Measurements from ENCODE around the gene C6orf132.
"Not testable (repeated sequence)": the region's sequence is repeated elsewhere in the genome, so short reads cannot be mapped to it uniquely, and the experiment has no call there.

Gene C6orf132

DNA sequence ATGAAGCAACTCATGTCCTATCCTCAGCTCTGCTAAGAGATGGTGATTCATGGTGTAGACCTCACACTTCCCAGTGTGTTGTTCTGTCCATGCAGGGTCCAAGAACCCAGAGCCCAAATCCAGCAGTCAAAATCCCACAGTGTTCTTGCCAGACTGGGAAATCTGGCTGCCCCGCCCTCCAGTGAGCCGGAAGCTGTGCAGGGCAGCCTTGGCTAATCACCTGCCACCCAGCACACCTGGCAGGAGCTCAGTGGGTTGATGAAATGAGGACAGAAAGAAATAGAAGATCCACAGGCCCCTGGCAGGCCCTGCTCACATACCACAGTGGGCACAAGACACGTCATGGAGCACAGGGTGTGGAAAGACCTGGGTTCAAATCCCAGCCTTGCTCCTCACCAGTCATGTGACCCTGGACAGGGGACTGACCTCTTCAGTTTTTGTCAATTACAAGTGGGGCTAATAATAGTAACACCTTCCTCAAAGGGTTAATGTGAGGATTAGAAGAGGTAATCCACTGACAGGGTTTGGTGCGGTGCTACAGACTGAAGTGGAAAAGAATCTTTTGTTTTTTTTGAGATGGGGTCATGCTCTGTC lies 17.1 kb upstream of the C6orf132 start:
- no peak for DNase-seq (ENCODE audit: low spot score)

DNA sequence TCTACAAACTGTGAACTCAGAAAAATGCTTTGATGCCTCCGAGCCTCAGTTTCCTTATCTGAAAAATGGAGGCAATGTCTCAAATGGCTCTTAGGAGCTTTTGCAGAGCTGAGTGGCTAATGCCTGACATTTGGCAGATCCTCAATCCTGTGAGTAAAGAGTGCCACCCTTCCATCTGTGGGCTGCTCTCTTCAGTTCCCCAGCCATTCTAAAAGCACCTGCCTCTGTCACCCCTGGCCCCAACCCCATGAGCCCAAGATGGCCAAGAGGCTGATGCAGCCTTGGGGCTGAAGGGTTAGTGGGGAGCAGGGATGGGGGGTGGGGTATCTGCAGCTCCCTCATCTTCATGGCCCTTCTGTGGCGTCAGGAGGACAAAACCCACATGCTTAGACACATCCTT lies 16.2 kb upstream of the C6orf132 start:
- no peak for DNase-seq (ENCODE audit: low spot score)

DNA sequence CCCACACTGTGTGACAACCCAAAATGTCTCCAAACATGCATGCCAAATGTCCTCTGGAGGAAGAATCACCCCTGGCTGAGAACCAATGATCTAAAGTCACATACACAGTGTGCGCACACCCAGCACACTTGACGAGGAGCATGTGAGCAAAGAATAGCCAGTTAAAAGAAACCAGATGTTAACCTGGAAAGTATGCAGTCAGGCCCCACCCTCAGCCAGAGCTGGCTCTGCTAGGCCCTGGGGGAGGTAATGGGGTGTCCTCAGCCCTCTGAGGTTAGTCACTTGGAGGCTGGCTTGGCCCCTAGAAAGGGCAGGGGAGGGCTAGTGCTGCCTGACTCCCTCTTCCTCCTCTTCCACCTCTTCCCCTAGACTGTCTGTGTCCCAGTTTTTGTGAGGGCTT lies 15.6 kb upstream of the C6orf132 start:
- DNase-seq (ENCODE audit: low spot score), result no peak

DNA sequence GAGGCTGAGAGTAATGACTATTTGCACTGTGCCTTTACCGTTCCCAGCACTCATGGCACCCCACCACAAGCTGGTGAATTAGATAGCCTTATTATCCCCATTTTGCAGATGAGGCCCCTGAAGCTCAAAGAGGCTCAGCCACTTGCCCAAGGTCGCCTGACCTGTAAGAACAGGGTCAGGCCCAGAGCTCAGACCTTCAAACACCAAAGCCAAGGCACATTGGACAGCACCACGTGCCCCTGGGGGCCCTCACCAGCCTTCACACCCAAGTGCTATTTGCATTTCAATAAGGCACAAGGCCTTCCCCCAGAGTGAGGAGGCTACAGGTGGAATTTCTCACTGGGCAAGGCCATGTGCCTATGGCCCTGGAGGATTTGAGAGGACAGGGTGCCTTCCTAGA lies 14.2 kb upstream of the C6orf132 start:
- no peak for DNase-seq (ENCODE audit: low spot score)

DNA sequence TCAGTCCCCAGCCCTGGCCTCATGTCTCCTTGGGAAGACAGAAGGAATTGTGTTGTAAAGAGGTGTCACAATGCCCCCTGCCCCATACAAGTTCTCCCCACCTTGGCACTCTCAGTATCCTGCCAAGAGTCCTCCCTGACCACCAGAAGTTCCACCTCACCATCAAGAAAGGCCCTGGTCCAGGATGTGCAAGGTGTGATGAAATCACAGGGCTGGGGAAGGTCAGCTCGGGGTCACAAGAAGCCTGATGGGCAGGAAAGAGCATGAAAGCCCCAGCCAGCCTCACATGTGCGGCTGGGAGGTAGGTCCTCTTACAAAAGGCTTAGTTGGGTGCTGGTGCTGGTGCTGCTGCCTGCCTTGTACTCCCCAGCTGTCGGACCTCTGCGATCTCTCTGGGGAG lies 12.9 kb upstream of the C6orf132 start:
- DNase-seq (ENCODE audit: low spot score), result no peak

DNA sequence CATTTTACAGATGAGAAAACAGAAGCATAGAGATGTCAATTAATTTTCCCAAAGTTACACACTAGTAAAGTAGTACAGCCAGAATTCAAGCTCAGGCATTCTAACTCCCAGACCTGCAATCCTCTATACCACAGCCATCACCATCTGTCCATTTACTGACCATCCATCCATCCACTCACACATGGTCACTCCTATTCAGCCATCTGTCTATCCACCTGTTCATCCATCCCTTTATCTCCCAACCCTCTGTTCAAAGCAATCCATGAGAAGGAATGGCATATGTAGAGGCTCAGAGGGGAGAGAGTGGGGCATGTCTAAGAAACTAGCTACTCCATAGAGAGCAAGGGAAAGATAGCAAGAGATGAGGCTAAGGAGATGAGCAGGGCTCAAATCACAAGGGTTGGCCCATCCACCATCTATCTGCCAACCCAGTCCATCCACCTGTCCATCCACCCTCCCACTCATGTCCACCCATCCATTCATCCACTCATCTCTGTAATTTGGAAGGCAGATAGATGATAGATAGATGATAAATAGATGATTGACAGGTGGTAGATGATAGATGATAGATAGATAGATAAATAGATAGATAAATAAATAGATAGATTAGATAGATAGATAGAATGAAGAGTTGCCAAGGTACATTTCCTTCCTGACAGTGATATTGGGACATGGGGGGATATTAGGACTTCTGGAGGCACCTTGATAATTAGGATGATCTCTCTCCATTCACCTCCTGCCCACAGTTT lies 12.2 kb upstream of the C6orf132 start:
- DNase-seq (ENCODE audit: low spot score), result no peak

DNA sequence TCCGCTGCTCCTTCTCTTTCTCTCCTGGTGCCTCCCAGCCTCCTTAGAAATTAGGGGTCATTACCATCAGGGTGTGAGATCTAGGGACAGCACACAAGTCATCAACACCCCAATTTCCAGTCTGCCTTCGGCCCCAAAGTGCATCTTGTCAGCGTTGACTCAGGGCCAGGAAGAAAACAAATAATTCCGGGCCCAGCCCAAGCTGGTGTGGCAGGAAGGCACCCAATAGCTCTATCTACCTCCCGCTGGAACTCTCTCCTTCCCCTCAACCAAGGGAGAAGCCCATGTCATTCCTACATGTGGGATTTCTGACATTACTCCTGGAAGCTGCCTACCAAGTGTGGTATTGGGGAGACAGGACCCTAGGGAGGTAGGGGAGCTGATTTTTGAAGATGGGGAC lies 11.5 kb upstream of the C6orf132 start:
- DNase-seq (ENCODE audit: low spot score), result no peak

DNA sequence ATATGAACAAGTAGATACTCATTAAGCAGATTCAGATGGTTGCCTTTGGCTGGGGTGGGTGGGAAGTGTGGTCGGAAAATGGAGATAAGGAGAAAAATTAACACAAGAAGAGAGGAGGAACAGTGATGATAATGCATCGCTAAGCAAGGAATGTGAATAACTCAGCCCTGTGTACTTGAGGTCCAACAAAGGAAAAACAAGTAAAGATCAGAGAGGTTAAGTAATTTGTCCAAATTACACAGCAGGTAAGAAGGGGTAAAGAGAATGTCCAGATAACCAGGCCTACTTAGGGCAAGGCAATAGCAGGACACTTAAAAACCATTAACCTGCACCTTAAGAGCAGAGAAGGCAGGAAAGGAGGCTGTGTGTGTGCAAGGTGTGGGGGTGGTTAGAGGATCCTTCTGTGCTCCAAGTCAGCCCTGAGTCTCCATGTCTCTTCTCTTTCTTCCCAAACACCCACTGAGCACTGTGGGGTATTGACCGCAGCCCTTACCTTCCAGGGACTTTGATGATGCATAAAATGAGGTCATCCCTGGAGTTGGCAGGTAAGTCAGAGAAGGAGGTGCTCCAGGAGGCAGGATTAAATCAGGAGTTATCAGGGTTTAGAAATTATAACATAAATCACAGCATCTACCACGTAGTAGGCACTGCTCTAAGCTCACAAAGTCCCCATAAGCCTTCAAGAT lies 10.3 kb upstream of the C6orf132 start:
- DNase-seq (ENCODE audit: low spot score), result not testable (repeated sequence)

DNA sequence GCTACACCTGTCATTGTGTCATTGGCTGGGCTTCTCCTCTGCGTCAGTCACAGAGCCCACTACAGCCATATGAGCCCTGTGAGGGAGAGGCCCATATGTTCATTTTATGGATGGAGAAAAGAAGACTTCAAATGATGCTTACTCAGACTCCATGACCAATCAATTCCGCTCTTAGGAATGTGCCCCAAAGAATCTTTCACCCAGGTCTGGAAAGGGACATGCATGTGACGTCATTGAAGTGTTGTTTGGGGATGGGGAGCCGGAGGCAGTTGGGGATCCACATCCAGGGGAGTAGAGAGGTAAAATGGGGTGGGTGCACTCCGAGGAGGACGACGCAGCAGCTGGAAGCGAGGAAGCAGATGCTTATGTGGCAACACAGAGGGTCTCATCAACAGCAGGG lies 9.6 kb upstream of the C6orf132 start:
- DNase-seq (ENCODE audit: low spot score), result no peak

DNA sequence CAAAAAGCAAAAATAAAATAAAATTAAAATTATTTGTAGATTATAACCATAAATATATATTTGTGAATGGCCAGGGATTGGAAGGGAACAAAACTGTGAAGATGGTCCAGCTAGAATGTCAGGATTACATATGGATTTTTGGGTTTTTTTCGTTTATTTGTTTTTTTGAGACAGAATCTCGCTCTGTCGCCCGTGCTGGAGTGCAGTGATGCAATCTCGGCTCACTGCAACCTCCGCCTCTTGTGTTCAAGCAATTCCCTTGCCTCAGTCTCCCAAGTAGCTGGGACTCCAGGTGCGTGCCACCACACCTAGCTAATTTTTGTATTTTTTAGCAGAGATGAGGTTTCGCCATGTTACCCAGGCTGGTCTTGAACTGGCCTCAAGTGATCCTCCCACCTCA lies 7.8 kb upstream of the C6orf132 start:
- no peak for DNase-seq (ENCODE audit: low spot score)

DNA sequence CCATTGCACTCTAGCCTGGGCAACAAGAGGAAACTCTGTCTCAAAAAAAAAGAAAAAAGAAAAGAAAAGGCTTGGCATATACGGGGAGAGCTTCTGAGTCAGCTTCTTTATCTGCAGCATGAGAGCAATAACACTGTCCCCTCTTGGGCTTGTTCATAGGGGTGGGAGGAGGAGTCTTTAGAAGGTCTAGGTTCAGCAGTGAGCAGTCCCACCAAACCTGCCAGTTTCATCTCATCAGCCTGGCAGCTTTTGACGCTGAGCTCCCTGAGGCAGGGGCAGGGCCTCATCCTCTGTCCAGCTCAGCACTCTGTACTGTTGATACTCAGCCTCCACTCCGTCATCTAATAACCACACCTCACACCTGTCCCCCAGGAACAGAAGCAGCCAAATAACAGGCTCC lies 5.6 kb upstream of the C6orf132 start:
- no peak for DNase-seq (ENCODE audit: low spot score)

DNA sequence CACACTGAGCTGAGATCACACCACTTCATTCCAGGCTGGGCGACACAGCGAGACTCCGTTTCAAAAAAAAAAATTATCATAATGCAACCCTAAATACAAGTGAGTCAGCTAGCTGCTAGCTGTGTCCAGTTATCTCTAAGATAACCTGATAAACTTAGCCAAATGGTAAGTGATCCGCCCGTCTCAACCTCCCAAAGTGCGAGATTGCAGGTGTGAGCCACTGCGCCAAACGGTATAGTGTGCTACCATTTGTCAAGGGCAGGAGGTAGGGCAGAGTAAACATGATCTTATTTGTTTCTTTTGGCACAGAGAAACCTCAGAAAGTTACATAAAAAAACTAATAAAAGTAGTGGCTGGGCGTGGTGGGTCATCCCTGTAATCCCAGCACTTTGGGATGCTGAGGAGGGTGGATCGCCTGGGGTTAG lies 4.7 kb upstream of the C6orf132 start:
- no peak for DNase-seq (ENCODE audit: low spot score)

DNA sequence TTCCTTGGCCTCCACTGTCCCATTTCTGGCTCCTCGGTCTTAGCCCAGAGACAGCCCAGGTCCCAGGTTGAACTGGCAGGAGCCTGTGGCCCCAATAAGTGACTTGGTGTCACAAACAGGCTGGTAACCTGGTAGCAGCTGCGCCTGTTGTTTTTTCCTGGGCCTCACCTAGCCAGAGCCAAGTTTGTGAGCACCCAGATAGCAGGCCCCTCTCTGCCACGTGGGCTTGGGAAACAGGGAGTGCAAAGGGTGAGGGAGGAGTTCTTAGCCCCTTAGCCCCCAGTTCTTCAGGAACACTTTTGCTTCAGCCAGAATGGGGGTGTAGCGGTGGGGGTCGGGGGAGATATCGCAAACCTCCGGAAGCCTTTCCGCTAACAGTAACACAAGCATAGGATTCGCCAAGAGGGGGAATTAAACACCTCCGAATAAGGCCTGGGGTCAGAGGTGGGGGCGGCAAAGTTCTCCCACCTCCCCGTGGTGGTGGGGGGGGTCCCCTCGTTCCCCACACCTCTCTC lies 760 bp downstream of the C6orf132 start:
- DNase-seq (ENCODE audit: low spot score), result no peak

DNA sequence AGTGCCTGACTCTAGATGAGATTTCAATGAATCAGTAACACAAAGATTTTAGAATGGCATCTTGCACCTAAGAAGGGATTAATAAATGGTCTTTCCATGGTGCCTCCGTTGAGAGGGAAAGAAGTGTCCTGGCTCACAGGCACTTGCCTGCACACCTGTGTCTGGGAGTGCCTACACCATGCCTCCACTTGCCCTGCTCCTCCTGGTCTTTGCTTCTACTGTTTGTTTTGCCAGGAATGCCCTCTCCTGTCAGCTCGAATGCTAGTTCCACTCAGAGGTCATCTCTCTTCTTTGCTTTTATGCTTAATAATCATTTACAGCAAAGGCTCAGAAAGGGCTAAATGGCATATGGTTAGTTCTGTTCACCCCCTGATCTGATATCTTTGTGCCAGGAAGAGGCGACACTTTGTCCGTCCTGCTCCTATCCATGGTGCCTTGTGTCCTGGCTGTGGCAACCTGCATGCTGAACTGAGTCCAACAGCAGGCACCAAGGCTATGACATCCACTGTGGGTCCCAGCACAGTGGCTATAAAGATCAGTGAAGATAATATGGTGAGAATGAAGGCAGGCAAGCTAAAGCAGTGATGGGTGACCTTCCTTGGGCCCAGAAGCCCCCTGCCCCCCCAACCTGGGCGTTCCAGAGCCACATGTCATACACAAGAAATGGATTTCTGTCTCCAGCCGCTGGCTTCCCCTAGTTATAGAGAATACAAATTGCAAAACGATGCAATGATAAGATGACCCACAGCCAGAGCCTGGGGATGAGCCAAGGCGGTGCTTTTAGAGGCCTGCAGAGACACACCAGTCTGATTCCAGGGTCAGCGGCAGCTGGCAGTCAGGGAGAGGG lies 1.4 kb downstream of the C6orf132 start:
- no peak for DNase-seq (ENCODE audit: low spot score)

DNA sequence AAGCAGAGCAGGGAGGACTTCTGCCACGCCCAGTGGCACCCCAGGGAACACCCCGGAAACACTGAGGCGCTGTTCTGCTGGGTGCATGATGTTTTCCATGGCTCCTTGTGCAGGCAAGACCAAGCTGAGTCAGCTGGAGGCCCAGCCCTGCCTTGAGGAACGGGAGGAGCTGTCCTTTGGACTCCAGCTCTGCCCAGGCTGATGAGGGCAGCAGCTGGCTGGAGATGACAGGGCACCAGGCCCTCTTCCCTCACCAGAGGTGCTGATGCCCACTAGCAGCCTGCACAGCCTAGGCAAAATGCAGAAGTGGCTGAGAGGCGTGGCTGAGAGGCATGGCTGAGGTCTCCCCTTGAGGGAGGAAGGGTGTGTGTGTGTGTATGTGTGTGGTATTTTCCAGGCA lies 2.4 kb downstream of the C6orf132 start:
- no peak for DNase-seq (ENCODE audit: low spot score)

DNA sequence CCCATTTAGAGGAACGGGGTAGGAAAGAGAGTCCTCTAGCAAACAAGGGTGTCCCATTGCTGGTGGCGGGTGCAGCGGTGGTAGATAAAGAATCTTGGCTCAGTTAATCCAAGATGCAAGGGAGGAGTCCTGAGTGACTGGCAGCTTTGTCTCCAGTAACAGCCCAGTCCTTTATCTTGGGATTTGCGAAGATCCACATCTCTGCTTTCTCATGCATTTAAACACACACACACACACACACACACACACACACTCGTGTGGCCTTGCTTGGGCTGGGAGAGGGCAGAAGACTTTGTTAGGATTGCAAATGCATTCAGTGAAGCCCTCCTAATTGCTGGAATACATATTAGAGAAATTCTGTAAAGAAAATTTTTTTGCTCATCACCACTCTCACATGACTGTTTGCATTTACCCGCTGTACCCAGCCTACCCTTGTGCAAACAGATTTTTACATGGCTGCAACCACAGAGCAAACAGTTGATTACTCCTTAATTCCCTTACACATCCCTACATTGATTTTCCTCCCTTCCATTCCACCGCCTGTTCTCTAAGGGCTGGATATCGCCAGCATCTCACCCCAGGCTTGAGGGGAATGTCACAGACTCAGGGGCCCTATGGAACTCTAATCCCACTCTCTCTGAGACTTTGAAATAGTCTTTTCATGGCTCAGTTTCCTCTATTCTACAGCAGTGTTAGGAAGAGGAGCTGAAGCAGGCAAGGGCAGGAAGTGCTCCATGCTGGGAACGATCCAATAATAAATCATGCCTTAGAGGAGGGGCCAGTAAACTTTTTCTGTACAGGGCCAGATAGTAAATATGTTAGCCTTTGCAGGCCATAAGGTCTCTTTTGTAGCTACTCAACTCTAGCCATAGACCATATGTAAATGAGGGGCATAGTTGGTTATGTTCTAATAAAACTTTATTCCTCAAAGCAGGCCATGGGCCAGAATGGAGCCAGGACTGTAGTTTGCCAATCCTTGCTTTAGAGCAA lies 3.5 kb downstream of the C6orf132 start:
- no peak for DNase-seq (ENCODE audit: low spot score)

DNA sequence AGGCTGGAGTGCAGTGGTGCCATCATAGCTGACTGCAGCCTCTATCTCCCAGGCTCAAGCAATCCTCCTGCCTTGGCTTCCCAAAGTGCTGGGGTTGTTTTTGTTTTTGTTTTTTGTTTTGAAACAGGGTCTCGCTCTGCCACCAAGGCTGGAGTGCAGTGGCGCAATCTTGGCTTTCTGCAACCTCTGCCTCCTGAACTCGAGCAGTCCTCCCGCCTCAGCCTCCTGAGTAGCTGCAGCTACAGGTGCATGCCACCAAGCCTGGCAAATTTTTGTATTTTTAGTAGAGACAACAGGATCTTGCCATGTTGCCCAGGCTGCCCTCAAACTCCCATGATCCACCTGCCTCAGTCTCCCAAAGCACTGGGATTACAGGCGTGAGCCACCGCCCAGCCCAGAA lies 4.2 kb downstream of the C6orf132 start:
- DNase-seq (ENCODE audit: low spot score), result no peak

DNA sequence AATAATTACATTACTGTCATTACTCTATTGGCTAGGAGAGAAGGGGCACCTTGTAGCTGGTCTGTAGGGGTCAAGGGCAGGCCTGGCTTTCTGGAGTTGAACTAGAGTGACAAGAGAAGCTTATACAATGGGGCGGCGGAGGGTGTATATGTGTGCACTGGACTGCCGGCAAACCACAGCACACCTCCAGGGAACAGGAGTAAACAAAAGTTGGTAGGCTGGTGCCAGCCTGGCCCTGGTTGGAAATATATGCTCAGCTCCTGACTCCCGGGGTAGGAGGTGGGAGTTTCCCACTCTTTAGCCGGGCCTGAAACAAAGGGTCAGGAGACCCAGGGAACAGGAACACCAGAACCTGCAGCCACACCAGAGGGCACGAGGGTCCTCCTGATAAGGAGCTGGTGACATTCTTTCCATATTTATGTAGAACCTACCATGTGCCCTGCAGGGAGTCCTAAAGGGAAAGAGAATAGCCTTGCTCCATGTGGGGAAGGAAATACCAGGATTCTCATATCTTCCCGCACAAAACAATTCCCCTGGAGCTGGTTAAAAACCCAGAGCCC lies 5.1 kb downstream of the C6orf132 start:
- DNase-seq (ENCODE audit: low spot score), result no peak

DNA sequence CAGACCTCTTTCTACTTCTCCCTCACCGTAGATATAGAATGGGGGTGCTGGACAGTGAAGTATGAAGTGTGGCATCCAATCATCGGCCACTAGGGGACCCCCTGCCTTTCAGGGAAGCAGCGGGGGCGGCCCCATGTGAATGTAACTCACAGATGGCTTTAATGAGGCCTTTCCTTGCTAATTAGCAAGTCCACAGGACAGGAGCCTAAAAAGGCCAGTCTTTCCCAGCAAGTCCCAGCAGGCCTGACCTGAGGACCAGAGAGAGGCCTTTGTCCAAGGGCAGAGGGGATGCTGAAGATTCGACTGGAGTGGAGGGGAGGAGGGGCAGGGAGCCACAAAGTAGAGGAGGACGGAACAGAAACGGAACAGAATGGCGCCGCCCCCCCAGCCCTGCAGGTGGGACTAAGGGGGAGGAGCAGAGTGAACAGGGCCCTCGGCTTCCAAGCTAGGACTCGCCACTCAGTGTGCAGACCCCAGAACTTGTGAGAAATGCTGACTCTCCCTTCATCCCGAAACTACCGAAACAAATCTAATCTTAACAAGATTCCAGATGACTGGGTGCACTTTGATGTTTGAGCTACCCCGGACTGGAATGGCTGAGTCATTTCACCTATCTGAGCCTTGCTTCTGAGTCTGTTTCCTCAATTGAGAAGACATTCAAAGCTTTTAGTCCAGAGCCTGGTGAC lies 5.8 kb downstream of the C6orf132 start:
- DNase-seq (ENCODE audit: low spot score), result no peak

DNA sequence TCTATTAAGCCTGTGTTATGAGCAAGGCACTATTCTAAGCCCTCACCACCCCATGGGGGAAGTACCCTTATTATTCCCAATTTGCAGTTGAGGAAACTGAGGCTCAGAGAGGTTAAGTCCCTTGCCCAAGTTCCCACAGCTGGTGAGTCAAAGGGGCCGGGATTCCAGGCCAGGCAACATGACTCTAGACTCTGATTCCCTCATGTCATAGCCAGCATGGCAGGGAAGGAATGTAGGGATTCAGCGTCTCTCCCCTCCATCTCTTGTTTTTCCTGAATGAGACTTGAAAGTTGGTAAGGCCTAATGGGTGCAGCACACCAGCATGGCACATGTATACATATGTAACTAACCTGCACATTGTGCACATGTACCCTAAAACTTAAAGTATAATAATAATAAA lies 6.7 kb downstream of the C6orf132 start:
- DNase-seq (ENCODE audit: low spot score), result no peak

All from pons (tissue), 1 donor.